ENCODE measurements around the gene ABAT.
"Not testable (repeated sequence)": the region's sequence is repeated elsewhere in the genome, so short reads cannot be mapped to it uniquely, and the experiment has no call there.

ABAT gene

GRCh38 chr16:8773537-8773936 is 99.1 kb downstream of the ABAT start:
- TF ChIP-seq ZFX (IDR thresholded peaks at IDR 0.05; ENCODE audit: borderline replicate concordance), result no peak
- TF ChIP-seq, protein P1, sequence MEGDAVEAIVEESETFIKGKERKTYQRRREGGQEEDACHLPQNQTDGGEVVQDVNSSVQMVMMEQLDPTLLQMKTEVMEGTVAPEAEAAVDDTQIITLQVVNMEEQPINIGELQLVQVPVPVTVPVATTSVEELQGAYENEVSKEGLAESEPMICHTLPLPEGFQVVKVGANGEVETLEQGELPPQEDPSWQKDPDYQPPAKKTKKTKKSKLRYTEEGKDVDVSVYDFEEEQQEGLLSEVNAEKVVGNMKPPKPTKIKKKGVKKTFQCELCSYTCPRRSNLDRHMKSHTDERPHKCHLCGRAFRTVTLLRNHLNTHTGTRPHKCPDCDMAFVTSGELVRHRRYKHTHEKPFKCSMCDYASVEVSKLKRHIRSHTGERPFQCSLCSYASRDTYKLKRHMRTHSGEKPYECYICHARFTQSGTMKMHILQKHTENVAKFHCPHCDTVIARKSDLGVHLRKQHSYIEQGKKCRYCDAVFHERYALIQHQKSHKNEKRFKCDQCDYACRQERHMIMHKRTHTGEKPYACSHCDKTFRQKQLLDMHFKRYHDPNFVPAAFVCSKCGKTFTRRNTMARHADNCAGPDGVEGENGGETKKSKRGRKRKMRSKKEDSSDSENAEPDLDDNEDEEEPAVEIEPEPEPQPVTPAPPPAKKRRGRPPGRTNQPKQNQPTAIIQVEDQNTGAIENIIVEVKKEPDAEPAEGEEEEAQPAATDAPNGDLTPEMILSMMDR (IDR thresholded peaks at IDR 0.05), result no peak

GRCh38 chr16:8774208-8774607 is 99.8 kb downstream of the ABAT start:
- no peak for TF ChIP-seq ZFX (IDR thresholded peaks at IDR 0.05; ENCODE audit: borderline replicate concordance)
- TF ChIP-seq, protein P1 (IDR thresholded peaks at IDR 0.05), result no peak
- H3K27ac ChIP-seq, result no peak overlapping the region

More at GRCh38 chr16:8773537-8773936, 99.1 kb downstream of the ABAT start:
- no peak overlapping the region for H3K27ac ChIP-seq

GRCh38 chr16:8775359-8775758 is 100.9 kb downstream of the ABAT start:
- H3K27ac ChIP-seq, result no peak overlapping the region
- no peak for TF ChIP-seq ZFX (IDR thresholded peaks at IDR 0.05; ENCODE audit: borderline replicate concordance)
- TF ChIP-seq, protein P1 (IDR thresholded peaks at IDR 0.05), result no peak

DNA sequence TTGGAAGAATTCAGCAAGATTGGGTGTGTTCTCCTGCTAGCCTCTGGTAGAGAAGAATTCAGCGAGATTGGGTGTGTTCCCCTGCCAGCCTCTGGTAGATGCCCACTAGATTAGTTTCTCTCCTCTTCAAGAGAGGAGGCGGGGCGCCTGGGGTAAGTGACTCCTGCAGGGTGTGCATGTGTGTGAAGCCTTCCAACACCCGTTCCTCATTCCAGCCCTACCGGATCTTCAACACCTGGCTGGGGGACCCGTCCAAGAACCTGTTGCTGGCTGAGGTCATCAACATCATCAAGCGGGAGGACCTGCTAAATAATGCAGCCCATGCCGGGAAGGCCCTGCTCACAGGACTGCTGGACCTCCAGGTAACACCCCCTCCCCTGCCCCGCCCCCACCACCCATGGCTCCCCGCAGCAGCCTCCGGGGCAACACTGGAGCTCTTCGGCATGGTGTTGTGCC is 101.7 kb downstream of the ABAT start:
- no peak overlapping the region for H3K27ac ChIP-seq
- no peak for TF ChIP-seq ZFX (IDR thresholded peaks at IDR 0.05; ENCODE audit: borderline replicate concordance)
- TF ChIP-seq, protein P1 (IDR thresholded peaks at IDR 0.05), result no peak

DNA sequence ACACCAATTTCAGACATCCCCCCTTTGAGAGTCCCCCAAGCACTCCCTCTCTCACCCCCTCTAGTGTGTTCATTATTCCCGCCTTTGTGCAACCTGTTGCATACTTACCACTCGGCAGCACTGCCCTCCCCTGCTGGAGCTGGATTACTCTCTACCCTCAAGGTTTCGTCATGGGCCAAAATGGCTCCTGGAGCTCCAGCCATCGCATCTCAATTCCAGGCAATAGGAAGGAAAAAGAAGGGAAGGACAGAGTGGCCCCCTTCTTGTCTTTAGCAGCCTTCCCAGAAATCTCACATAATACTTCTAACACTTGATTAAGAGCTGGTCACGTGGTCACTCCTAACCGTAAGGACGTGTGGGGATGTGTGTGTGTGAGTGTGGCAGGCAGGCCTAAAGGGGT is 102.8 kb downstream of the ABAT start:
- TF ChIP-seq ZFX (IDR thresholded peaks at IDR 0.05; ENCODE audit: borderline replicate concordance), result no peak
- H3K27ac ChIP-seq, result no peak overlapping the region

DNA sequence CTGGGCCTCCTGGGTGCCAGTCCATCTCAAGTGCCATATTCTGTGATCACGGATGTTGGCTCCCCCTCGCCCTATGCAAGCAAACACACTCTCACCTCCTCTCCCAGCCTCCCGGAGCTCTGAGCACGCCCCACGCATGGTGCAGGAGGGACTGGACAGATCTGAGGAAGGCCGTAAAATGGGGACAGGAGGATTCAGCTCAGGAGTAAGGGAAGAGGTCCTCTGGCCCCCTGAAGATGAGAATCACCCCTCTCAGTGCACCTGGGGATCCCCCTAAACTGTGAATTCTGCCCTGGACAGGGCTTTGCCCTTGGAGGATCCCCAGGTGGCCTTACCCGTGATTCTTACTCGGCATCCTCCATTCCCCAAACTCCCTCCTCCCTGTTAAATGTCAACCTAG is 107.4 kb downstream of the ABAT start:
- TF ChIP-seq ZFX (IDR thresholded peaks at IDR 0.05; ENCODE audit: borderline replicate concordance), result no peak
- TF ChIP-seq, protein P1 (IDR thresholded peaks at IDR 0.05), result no peak

GRCh38 chr16:8782673-8783072 is 108.3 kb downstream of the ABAT start:
- H3K27ac ChIP-seq, result no peak overlapping the region
- TF ChIP-seq, protein P1 (IDR thresholded peaks at IDR 0.05), result no peak
- TF ChIP-seq ZFX (IDR thresholded peaks at IDR 0.05; ENCODE audit: borderline replicate concordance), result no peak

More for the DNA sequence above, 107.4 kb downstream of the ABAT start:
- H3K27ac ChIP-seq, result no peak overlapping the region

DNA sequence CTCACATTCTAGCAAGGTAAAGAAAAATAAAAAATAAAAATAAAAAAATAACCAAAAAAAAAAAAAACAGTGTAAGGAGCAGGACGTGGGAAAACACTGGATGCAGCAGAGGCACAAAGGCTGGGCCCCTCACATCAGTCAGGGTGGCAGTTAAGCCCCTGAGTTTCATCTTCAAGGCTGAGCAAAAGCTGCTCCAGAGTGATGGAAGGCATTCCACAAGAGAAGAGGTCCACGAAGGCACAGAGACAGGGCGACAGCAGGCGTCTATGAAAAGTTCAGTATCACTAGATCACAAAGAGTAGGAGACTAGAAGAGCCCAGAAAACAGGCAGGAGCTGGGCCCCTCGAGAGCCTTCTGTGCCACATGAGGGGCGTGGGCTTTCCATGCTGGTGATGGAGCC is 111.0 kb downstream of the ABAT start:
- TF ChIP-seq ZFX (IDR thresholded peaks at IDR 0.05; ENCODE audit: borderline replicate concordance), result no peak
- TF ChIP-seq, protein P1 (IDR thresholded peaks at IDR 0.05), result no peak
- no peak overlapping the region for H3K27ac ChIP-seq

- not testable (repeated sequence) for H3K27ac ChIP-seq
These were observed 111.9 kb downstream of the ABAT start for GRCh38 chr16:8786316-8786715.
